ENCODE measurements around the gene TRAP1.

The TRAP1 gene

GRCh38 chr16:3739636-3740035 lies 22.3 kb upstream of the TRAP1 start:
- no peak for DNase-seq (ENCODE audit: low read depth)
- in situ Hi-C loops (cut with HindIII; ENCODE audit: low sequenced_read_pairs): no loop called here
- TF ChIP-seq CTCF (IDR thresholded peaks at IDR 0.05; ENCODE audit: low read depth, low read length, missing control alignments): no peak

GRCh38 chr16:3738541-3738940 lies 21.2 kb upstream of the TRAP1 start:
- no peak overlapping the region for H3K4me3 ChIP-seq (ENCODE audit: low read depth, low read length)
- in situ Hi-C loops (cut with HindIII; ENCODE audit: low sequenced_read_pairs): no loop called here
- no peak for TF ChIP-seq CTCF (IDR thresholded peaks at IDR 0.05; ENCODE audit: low read depth, low read length, missing control alignments)
- no peak for DNase-seq (ENCODE audit: low read depth)

More at GRCh38 chr16:3739636-3740035, 22.3 kb upstream of the TRAP1 start:
- no peak overlapping the region for H3K4me3 ChIP-seq (ENCODE audit: low read depth, low read length)

GRCh38 chr16:3738128-3738527 lies 20.8 kb upstream of the TRAP1 start:
- H3K4me3 ChIP-seq (ENCODE audit: low read depth, low read length): no peak overlapping the region
- in situ Hi-C loops (cut with HindIII; ENCODE audit: low sequenced_read_pairs): no loop called here
- no peak for TF ChIP-seq CTCF (IDR thresholded peaks at IDR 0.05; ENCODE audit: low read depth, low read length, missing control alignments)
- no peak for DNase-seq (ENCODE audit: low read depth)

- no peak for TF ChIP-seq CTCF (IDR thresholded peaks at IDR 0.05; ENCODE audit: low read depth, low read length, missing control alignments)
- in situ Hi-C loops (cut with HindIII; ENCODE audit: low sequenced_read_pairs): no loop called here
- no peak overlapping the region for H3K4me3 ChIP-seq (ENCODE audit: low read depth, low read length)
- no peak for DNase-seq (ENCODE audit: low read depth)
Measured at GRCh38 chr16:3737181-3737580, 19.9 kb upstream of the TRAP1 start.

GRCh38 chr16:3736116-3736515 lies 18.8 kb upstream of the TRAP1 start:
- in situ Hi-C loops (cut with HindIII; ENCODE audit: low sequenced_read_pairs): no loop called here
- no peak for DNase-seq (ENCODE audit: low read depth)
- no peak overlapping the region for H3K4me3 ChIP-seq (ENCODE audit: low read depth, low read length)
- no peak for TF ChIP-seq CTCF (IDR thresholded peaks at IDR 0.05; ENCODE audit: low read depth, low read length, missing control alignments)

GRCh38 chr16:3735541-3735940 lies 18.2 kb upstream of the TRAP1 start:
- no peak overlapping the region for H3K4me3 ChIP-seq (ENCODE audit: low read depth, low read length)
- no peak for TF ChIP-seq CTCF (IDR thresholded peaks at IDR 0.05; ENCODE audit: low read depth, low read length, missing control alignments)
- in situ Hi-C loops (cut with HindIII; ENCODE audit: low sequenced_read_pairs): no loop called here
- DNase-seq (ENCODE audit: low read depth): no peak

- no peak overlapping the region for H3K4me3 ChIP-seq (ENCODE audit: low read depth, low read length)
- TF ChIP-seq CTCF (IDR thresholded peaks at IDR 0.05; ENCODE audit: low read depth, low read length, missing control alignments): no peak
- DNase-seq (ENCODE audit: low read depth): no peak
- in situ Hi-C loops (cut with HindIII; ENCODE audit: low sequenced_read_pairs): no loop called here
Measured at GRCh38 chr16:3734758-3735221, 17.5 kb upstream of the TRAP1 start.

All from astrocyte of the cerebellum (primary cell).